A673 (cell line): Measurements from ENCODE around the gene PNKD. TPM values are rescaled to one million over a fixed set of nuclear protein-coding genes. Genes with fewer than 3 reads are reported as not detected.

Experiments used
- BruUV-seq: library from RNA; stranded (reverse); fragments of 400-500 nt; replicated peaks from 2 replicates; lab custom pipeline; 2021; lab: Mats Ljungman, UMichigan
- CTCF ChIA-PET: fragments of 300-600 bp; sonication (Branson Sonifier 250); formaldehyde crosslinking; loops from one replicate; lab custom pipeline; 2022; ENCODE audit warnings: antibody characterized with exemption; lab: Charles Lee
- POLR2A ChIA-PET: fragments of 300-600 bp; sonication (Branson Sonifier 250); formaldehyde crosslinking; loops from one replicate; lab custom pipeline; 2022; ENCODE audit warnings: antibody characterized with exemption; ENCODE audit not compliant: low non-redundant PET; lab: Charles Lee
- DNase-seq: peaks from one replicate; pipeline ENCODE4 v3.0.0-alpha.2; 2015; ENCODE audit warnings: low spot score
- H3K27ac ChIP-seq: fragments of 200-600 bp; sonication (generic); 2 replicates; pipeline ENCODE4 v1.5.1; 2016; ENCODE audit warnings: mixed run types, low read depth, mild to moderate bottlenecking, mixed read lengths, antibody characterized with exemption, low read length; ENCODE audit not compliant: poor library complexity, severe bottlenecking
- H3K27me3 ChIP-seq: fragments of 200-600 bp; sonication (generic); replicated peaks from 2 replicates; pipeline ENCODE4 v1.6.1; 2017; ENCODE audit warnings: mixed run types, low read depth, mild to moderate bottlenecking, mixed read lengths, antibody characterized with exemption, low read length; ENCODE audit not compliant: insufficient read depth, poor library complexity
- H3K36me3 ChIP-seq: fragments of 200-600 bp; sonication (generic); 2 replicates; pipeline ENCODE4 v1.6.1; 2016; ENCODE audit warnings: mixed run types, mild to moderate bottlenecking, mixed read lengths, antibody characterized with exemption, low read length; ENCODE audit not compliant: insufficient read depth, poor library complexity, severe bottlenecking
- H3K4me1 ChIP-seq: fragments of 200-600 bp; sonication (generic); 2 replicates; pipeline ENCODE4 v1.6.1; 2017; ENCODE audit warnings: mixed run types, mild to moderate bottlenecking, mixed read lengths, antibody characterized with exemption, low read length; ENCODE audit not compliant: insufficient read depth, poor library complexity, severe bottlenecking
- H3K4me3 ChIP-seq: fragments of 200-600 bp; sonication (generic); 2 replicates; pipeline ENCODE4 v1.5.1; 2016; ENCODE audit warnings: low read depth, mixed run types, mild to moderate bottlenecking, mixed read lengths, low read length; ENCODE audit not compliant: poor library complexity, severe bottlenecking
- H3K9me3 ChIP-seq: fragments of 200-600 bp; sonication (generic); 2 replicates; pipeline ENCODE4 v1.6.1; 2016; ENCODE audit warnings: mixed run types, low read depth, mild to moderate bottlenecking, mixed read lengths, antibody characterized with exemption, low read length; ENCODE audit not compliant: poor library complexity, severe bottlenecking
- CTCF ChIP-seq: fragments of 300-800, 200-600 bp; sonication (generic); conservative IDR thresholded peaks from 2 replicates; pipeline ENCODE4 v1.5.1; 2017; ENCODE audit warnings: low read depth, mild to moderate bottlenecking, antibody characterized with exemption, low read length, moderate library complexity, mixed read lengths
- EZH2 ChIP-seq: fragments of 200-600 bp; sonication (generic); IDR thresholded peaks from 2 replicates; pipeline ENCODE4 v1.6.1; 2017; ENCODE audit warnings: borderline replicate concordance, low read depth, mild to moderate bottlenecking, mixed read lengths, antibody characterized with exemption, low read length; ENCODE audit not compliant: poor library complexity, severe bottlenecking
- intact Hi-C: fragments of 100-400 bp; cut with micrococcal nuclease; formaldehyde crosslinking; loops from one replicate; pipeline ENCODE4 v1.10.0; 2022; ENCODE audit not compliant: unreplicated experiment
- total RNA-seq: library from RNA; stranded (reverse); gene quantifications from 2 replicates; pipeline ENCODE4 v1.2.3, GENCODE V29; 2021

Gene PNKD
- total RNA-seq, 1 experiment from 2014 or later: 36.7 TPM

GRCh38 chr2:218383892-218384519 lies 113.7 kb downstream of the PNKD start:
- no peaks in the 10 kb centered on the region for H3K36me3 ChIP-seq
- H3K27me3 ChIP-seq: no peaks in the 10 kb centered on the region
- intact Hi-C loops: no loop called here
- DNase-seq: no peak
- H3K4me3 ChIP-seq: no peak overlapping the region
- no peak overlapping the region for H3K27ac ChIP-seq
- no TSS peak for BruUV-seq
- POLR2A ChIA-PET: interaction anchor here (0.5 kb wide), 1 partner anchor 276 kb away, joined by 8 read pairs; the partner anchor contains the start of genes BCS1L and ZNF142
- TF ChIP-seq CTCF: no peak
- TF ChIP-seq EZH2: no peak
- no peaks in the 10 kb centered on the region for H3K9me3 ChIP-seq
- peaks cover 6% of the 10 kb centered on the region for H3K4me1 ChIP-seq
- CTCF ChIA-PET: no interaction called here

GRCh38 chr2:218384975-218385374 lies 114.7 kb downstream of the PNKD start:
- no peak for DNase-seq
- ChIA-PET CTCF (interaction anchor here (1.7 kb wide), 1 partner anchor 11 kb away, joined by 6 read pairs; no protein-coding TSS in a partner anchor), POLR2A (no interaction called here)
- BruUV-seq: no TSS peak
- Histone ChIP-seq H3K4me3 (no peak overlapping the region), H3K36me3 (no peaks in the 10 kb centered on the region), H3K27ac (no peak overlapping the region), H3K27me3 (no peaks in the 10 kb centered on the region), H3K4me1 (peaks cover 6% of the 10 kb centered on the region), H3K9me3 (no peaks in the 10 kb centered on the region)
- TF ChIP-seq CTCF (no peak), EZH2 (no peak)
- intact Hi-C loops: loop anchor here (5.0 kb wide), 1 partner anchor 198 kb away; no protein-coding TSS in a partner anchor

- Histone ChIP-seq H3K36me3 (no peaks in the 10 kb centered on the region), H3K27ac (no peak overlapping the region), H3K27me3 (no peaks in the 10 kb centered on the region), H3K4me3 (peak overlapping the region; percentile 36), H3K9me3 (no peaks in the 10 kb centered on the region), H3K4me1 (peaks cover 6% of the 10 kb centered on the region)
- ChIA-PET CTCF (interaction anchor here (0.6 to 1.7 kb wide), 2 partner anchors 9 to 29 kb away, joined by 5 to 6 read pairs; no protein-coding TSS in a partner anchor), POLR2A (no interaction called here)
- DNase-seq: no peak
- intact Hi-C loops: loop anchor here (5.0 kb wide), 1 partner anchor 199 kb away; no protein-coding TSS in a partner anchor
- no TSS peak for BruUV-seq
- no peak for TF ChIP-seq CTCF
- no peak for TF ChIP-seq EZH2
Observed at GRCh38 chr2:218386505-218387368, 116.4 kb downstream of the PNKD start.
